GM12878 (cell line): ENCODE results near the gene TMEM41A. TPM values are rescaled to one million over a fixed set of nuclear protein-coding genes. Genes with fewer than 3 reads are reported as not detected.

Experiments
- ATAC-seq: fragments of 200-7000 bp; cut with Tn5 transposase; 3 replicates; pipeline ENCODE4 v1.9.1; 2020; ENCODE audit warnings: mild to moderate bottlenecking, moderate library complexity
- BruUV-seq: library from RNA; stranded (reverse); fragments of 400-500 nt; replicated peaks from 2 replicates; lab custom pipeline; 2021; lab: Mats Ljungman, UMichigan
- CTCF ChIA-PET: fragments of 300-600 bp; sonication (Branson Sonifier 250); formaldehyde crosslinking; extraction: SDS; loops from one replicate; lab custom pipeline; 2021; ENCODE audit warnings: inconsistent platforms; lab: Yijun Ruan, JAX
- POLR2A ChIA-PET: fragments of 350-600 bp; formaldehyde crosslinking; extraction: SDS; loops from one replicate; lab custom pipeline; 2021; ENCODE audit warnings: inconsistent platforms; lab: Charles Lee
- RAD21 ChIA-PET: fragments of 300-600 bp; sonication (Branson Sonifier 250); formaldehyde crosslinking; loops from one replicate; lab custom pipeline; 2023; ENCODE audit warnings: antibody characterized with exemption; ENCODE audit not compliant: unreplicated experiment; lab: Charles Lee
- SMC1A ChIA-PET: fragments of 300-600 bp; sonication (Branson Sonifier 250); formaldehyde crosslinking; loops from one replicate; lab custom pipeline; 2023; ENCODE audit not compliant: unreplicated experiment, uncharacterized antibody; lab: Charles Lee
- DNase-seq: peaks from one replicate; pipeline ENCODE4 v3.0.0-alpha.2; 2011; ENCODE audit warnings: low read depth, low spot score
- FAIRE-seq: peaks from 3 replicates; lab custom pipeline; 2011; peaks lifted over from hg19 to GRCh38; lab: Jason Lieb, UNC
- H2AFZ ChIP-seq: 2 replicates; pipeline ENCODE4 v1.6.0; 2011; ENCODE audit warnings: low read depth, low read length, control low read depth; ENCODE audit not compliant: control insufficient read depth
- H3K27ac ChIP-seq: 2 replicates; pipeline ENCODE4 v1.5.1; 2011; ENCODE audit warnings: control low read depth; ENCODE audit not compliant: control insufficient read depth, insufficient read depth
- H3K27me3 ChIP-seq, 2 experiments: replicated peaks in 1 of 2; 2 replicates each; pipeline versions ENCODE4 v1.6.0 to v1.6.1; 2011; ENCODE audit warnings: low read length in 1 of 2; ENCODE audit not compliant: control insufficient read depth in 2 of 2, insufficient read depth in 2 of 2
- H3K36me3 ChIP-seq, 2 experiments: 2 replicates each; pipeline ENCODE4 v1.5.1; 2011; ENCODE audit warnings: low read length in 1 of 2; ENCODE audit not compliant: control insufficient read depth in 2 of 2, insufficient read depth in 2 of 2
- H3K4me1 ChIP-seq: 2 replicates; pipeline ENCODE4 v1.6.1; 2011; ENCODE audit warnings: mild to moderate bottlenecking, low read length, moderate library complexity, mixed read lengths; ENCODE audit not compliant: control insufficient read depth, insufficient read depth
- H3K4me2 ChIP-seq: 2 replicates; pipeline ENCODE4 v1.6.0; 2011; ENCODE audit warnings: control low read depth; ENCODE audit not compliant: control insufficient read depth, insufficient read depth
- H3K4me3 ChIP-seq: fragments of 200-600 bp; sonication (generic); 2 replicates; pipeline ENCODE4 v1.5.1; 2016
- H3K79me2 ChIP-seq: 2 replicates; pipeline ENCODE4 v1.6.0; 2011; ENCODE audit warnings: low read length; ENCODE audit not compliant: control insufficient read depth, insufficient read depth
- H3K9ac ChIP-seq: 2 replicates; pipeline ENCODE4 v1.8.0; 2011; ENCODE audit warnings: low read length, control low read depth, mixed read lengths; ENCODE audit not compliant: control insufficient read depth, insufficient read depth
- H3K9me3 ChIP-seq: replicated peaks from 3 replicates; pipeline ENCODE4 v1.5.1; 2011; ENCODE audit warnings: mild to moderate bottlenecking, low read length; ENCODE audit not compliant: control insufficient read depth, insufficient read depth
- H4K20me1 ChIP-seq: 2 replicates; pipeline ENCODE4 v1.6.0; 2011; ENCODE audit not compliant: control insufficient read depth, insufficient read depth
- ASH2L ChIP-seq: fragments of 300-600, 200-600 bp; sonication (generic); IDR thresholded peaks from 2 replicates; pipeline ENCODE4 v1.6.1; 2017; ENCODE audit warnings: low read depth, mild to moderate bottlenecking, borderline replicate concordance
- BACH1 ChIP-seq: fragments of 450-650 bp; IDR thresholded peaks from 2 replicates; pipeline ENCODE4 v1.6.1; 2017; ENCODE audit warnings: mild to moderate bottlenecking, borderline replicate concordance
- CBFB ChIP-seq: IDR thresholded peaks from 2 replicates; pipeline ENCODE4 v1.6.1; 2016; ENCODE audit warnings: antibody characterized with exemption, low read depth
- CREB1 ChIP-seq: IDR thresholded peaks from 2 replicates; pipeline ENCODE4 v1.6.1; 2012; ENCODE audit warnings: low read depth, mild to moderate bottlenecking, inconsistent platforms
- EGR1 ChIP-seq, 2 experiments: IDR thresholded peaks; 1 replicate in 1 of 2; 2 replicates in 1 of 2; pipeline ENCODE4 v1.6.1; 2011 to 2012; ENCODE audit warnings: low read depth in 2 of 2, low read length in 2 of 2, borderline replicate concordance in 1 of 2, mild to moderate bottlenecking in 1 of 2, moderate library complexity in 1 of 2
- ETV6 ChIP-seq, 2 experiments: fragments of 450-650 bp in 1 of 2; IDR thresholded peaks in 1 of 2; conservative IDR thresholded peaks in 1 of 2; 2 replicates each; pipeline ENCODE4 v1.6.1; 2014; ENCODE audit warnings: antibody characterized with exemption in 1 of 2, borderline replicate concordance in 1 of 2, low read depth in 1 of 2, mild to moderate bottlenecking in 1 of 2, moderate library complexity in 1 of 2
- MEF2A ChIP-seq: IDR thresholded peaks from 2 replicates; pipeline ENCODE4 v1.6.1; 2011; ENCODE audit warnings: low read depth, mild to moderate bottlenecking, low read length, moderate library complexity; ENCODE audit not compliant: insufficient read depth
- NR2C1 ChIP-seq: fragments of 450-650 bp; IDR thresholded peaks from 2 replicates; pipeline ENCODE4 v1.6.1; 2017; ENCODE audit warnings: antibody characterized with exemption, mild to moderate bottlenecking, moderate library complexity
- PAX5 ChIP-seq: IDR thresholded peaks from 2 replicates; pipeline ENCODE4 v1.6.1; 2011; ENCODE audit warnings: low read depth, low read length, borderline replicate concordance
- PAX8 ChIP-seq: fragments of 450-650 bp; IDR thresholded peaks from 2 replicates; pipeline ENCODE4 v1.6.1; 2017; ENCODE audit warnings: mild to moderate bottlenecking, moderate library complexity
- PML ChIP-seq: IDR thresholded peaks from 2 replicates; pipeline ENCODE4 v1.6.1; 2012; ENCODE audit warnings: low read length, inconsistent platforms
- POLR2AphosphoS2 ChIP-seq: IDR thresholded peaks from 2 replicates; pipeline ENCODE4 v1.6.1; 2011; ENCODE audit warnings: low read depth, mild to moderate bottlenecking, low read length, improper control_type of control experiment, moderate library complexity
- RBBP5 ChIP-seq: fragments of 200-600 bp; sonication (generic); conservative IDR thresholded peaks from 2 replicates; pipeline ENCODE4 v1.6.1; 2016
- RUNX3 ChIP-seq: IDR thresholded peaks from 2 replicates; pipeline ENCODE4 v1.6.1; 2012; ENCODE audit warnings: low read length, inconsistent platforms
- SREBF2 ChIP-seq: IDR thresholded peaks from 2 replicates; pipeline ENCODE4 v1.6.1; 2012; ENCODE audit warnings: mild to moderate bottlenecking, low read length
- TARDBP ChIP-seq: IDR thresholded peaks from 2 replicates; pipeline ENCODE4 v1.6.1; 2016; ENCODE audit warnings: borderline replicate concordance
- YY1 ChIP-seq: IDR thresholded peaks from 2 replicates; pipeline ENCODE4 v1.6.1; 2011; ENCODE audit warnings: low read depth, mild to moderate bottlenecking, low read length
- WGBS: methylation state at CpG from one replicate; pipeline ENCODE4 v1.1.6; 2016; ENCODE audit warnings: low lambda C conversion rate; ENCODE audit not compliant: insufficient replicate concordance, insufficient coverage; ENCODE audit errors: missing lambda C conversion rate; 5-methylcytosine and 5-hydroxymethylcytosine counted together
- in situ Hi-C: fragments of 300-500 bp; cut with MboI; formaldehyde crosslinking; loops from 9 replicates; pipeline ENCODE4 v1.14.3; 2018; ENCODE audit warnings: mixed read lengths
- intact Hi-C: fragments of 100-400 bp; cut with micrococcal nuclease; formaldehyde crosslinking; loops from one replicate; pipeline ENCODE4 v1.14.2; 2022; ENCODE audit not compliant: unreplicated experiment
- polyA plus RNA-seq, 11 experiments: library from polyadenylated mRNA; depleted of rRNA in 4 of 11; unstranded in 6 of 11; stranded (reverse) in 5 of 11; fragments of >200 nt; fragmentation: Nextera tagmentation in 4 of 11; fragmentation: Illumina TruSeq in 1 of 11; extraction: Ambion mirVana in 4 of 11; extraction: Trizol in 1 of 11; gene quantifications; 1 replicate in 1 of 11; 2 replicates in 10 of 11; pipeline versions ENCODE4 v1.2.1 to v1.2.3, GENCODE V29; 2011 to 2016; ENCODE audit warnings: inconsistent platforms in 2 of 11, missing spikeins in 2 of 11, low read depth in 1 of 11
- total RNA-seq, 4 experiments: library from RNA; depleted of rRNA in 3 of 4; stranded (reverse); fragments of >200 nt in 3 of 4; fragmentation: Illumina TruSeq in 1 of 4; extraction: Trizol in 1 of 4; gene quantifications; 2 replicates each; pipeline versions ENCODE4 v1.2.1 to v1.2.3, GENCODE V29; 2013 to 2021
- TF ChIP-seq, protein P1 (sequence below): IDR thresholded peaks from 2 replicates; pipeline ENCODE4 v1.6.1; 2011; ENCODE audit warnings: mild to moderate bottlenecking, low read depth, low read length, moderate library complexity; ENCODE audit not compliant: insufficient replicate concordance

Gene TMEM41A
- total and polyA plus RNA-seq, 10 of the 15 experiments (the other 5 are each of a cell fraction or from before 2014, with no cell fraction given), result 13.9 to 33.2 (median 21.8) TPM

GRCh38 chr3:185528532-185528931 lies 29.7 kb upstream of the TMEM41A start (continued):
- TF ChIP-seq SREBF2 (no peak), PAX8 (no peak), POLR2AphosphoS2 (no peak)
- TF ChIP-seq, all 136 proteins: peak for 0

- Histone ChIP-seq H3K79me2 (no peaks in the 10 kb centered on the region), H3K9ac (no peak overlapping the region), H2AFZ (no peak overlapping the region), H4K20me1 (no peaks in the 10 kb centered on the region), H3K27me3 (no peaks in the 10 kb centered on the region), H3K4me1 (no peaks in the 10 kb centered on the region), H3K4me3 (no peak overlapping the region), H3K36me3 (no peaks in the 10 kb centered on the region; a peak in 1 of 4 replicates), H3K27ac (no peak overlapping the region), H3K9me3 (no peaks in the 10 kb centered on the region), H3K4me2 (no peak overlapping the region)
- CTCF ChIA-PET, result interaction anchor here (0.9 kb wide), 1 partner anchor 32 kb away, joined by 4 read pairs; no protein-coding TSS in a partner anchor
- WGBS, result 84% methylated on average over 9 of the region's 9 CpGs
- POLR2A ChIA-PET, result interaction anchor here (0.5 kb wide), 1 partner anchor 60 kb away, joined by 7 read pairs; no protein-coding TSS in a partner anchor
- intact Hi-C loops (no loop called here), in situ Hi-C loops (no loop called here)
- SMC1A ChIA-PET, result no interaction called here
- BruUV-seq, result no TSS peak
- DNase-seq (no peak), FAIRE-seq (no peak), ATAC-seq (no peak)
- TF ChIP-seq, protein P1, sequence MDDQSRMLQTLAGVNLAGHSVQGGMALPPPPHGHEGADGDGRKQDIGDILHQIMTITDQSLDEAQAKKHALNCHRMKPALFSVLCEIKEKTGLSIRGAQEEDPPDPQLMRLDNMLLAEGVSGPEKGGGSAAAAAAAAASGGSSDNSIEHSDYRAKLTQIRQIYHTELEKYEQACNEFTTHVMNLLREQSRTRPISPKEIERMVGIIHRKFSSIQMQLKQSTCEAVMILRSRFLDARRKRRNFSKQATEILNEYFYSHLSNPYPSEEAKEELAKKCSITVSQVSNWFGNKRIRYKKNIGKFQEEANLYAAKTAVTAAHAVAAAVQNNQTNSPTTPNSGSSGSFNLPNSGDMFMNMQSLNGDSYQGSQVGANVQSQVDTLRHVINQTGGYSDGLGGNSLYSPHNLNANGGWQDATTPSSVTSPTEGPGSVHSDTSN, result no peak
- TF ChIP-seq BACH1, result no peak
- no peak for TF ChIP-seq TARDBP
- TF ChIP-seq EGR1 (IDR thresholded peaks at IDR 0.05; ENCODE audit: borderline replicate concordance in 1 of 2, low read depth in 2 of 2, low read length in 2 of 2), result no peak
- TF ChIP-seq ASH2L, result no peak
- TF ChIP-seq NR2C1, result no peak
- TF ChIP-seq RBBP5, result no peak
- TF ChIP-seq PML, result no peak
- TF ChIP-seq PAX5, result no peak
- TF ChIP-seq RUNX3, result no peak
- no peak for TF ChIP-seq YY1
- no peak for TF ChIP-seq ETV6 (conservative IDR thresholded peaks at IDR 0.05 in 1 of 2, IDR thresholded peaks at IDR 0.05 in 1 of 2; ENCODE audit: borderline replicate concordance in 1 of 2, low read depth in 1 of 2)
- TF ChIP-seq CBFB, result no peak
- TF ChIP-seq CREB1, result no peak
- TF ChIP-seq MEF2A, result no peak
- RAD21 ChIA-PET, result no interaction called here
Measured at GRCh38 chr3:185527364-185527763, 28.5 kb upstream of the TMEM41A start.
